IMR-90 (cell line): ENCODE results near the gene MTA1. TPM values are rescaled to one million over a fixed set of nuclear protein-coding genes. Genes with fewer than 3 reads are reported as not detected.

Source experiments
- ATAC-seq: fragments of 200-7000 bp; cut with Tn5 transposase; 2 replicates; pipeline ENCODE4 v1.9.1; 2020; ENCODE audit warnings: low read depth, mild to moderate bottlenecking, moderate library complexity
- BruUV-seq: library from RNA; stranded (reverse); fragments of 400-500 nt; replicated peaks from 2 replicates; lab custom pipeline; 2021; lab: Mats Ljungman, UMichigan
- CTCF ChIA-PET: fragments of 300-600 bp; formaldehyde crosslinking; extraction: SDS; loops from one replicate; lab custom pipeline; 2021; ENCODE audit warnings: antibody characterized with exemption; lab: Yijun Ruan, JAX
- POLR2A ChIA-PET: fragments of 300-600 bp; sonication (Branson Sonifier 250); formaldehyde crosslinking; loops from one replicate; lab custom pipeline; 2022; ENCODE audit warnings: antibody characterized with exemption; ENCODE audit not compliant: unreplicated experiment; lab: Charles Lee
- DNase-seq: peaks from one replicate; pipeline ENCODE4 v3.0.0; 2013
- H2AFZ ChIP-seq: replicated peaks from 2 replicates; pipeline ENCODE3; 2013; ENCODE audit warnings: low read length, mild to moderate bottlenecking; ENCODE audit not compliant: poor library complexity
- H2AK5ac ChIP-seq: 2 replicates; pipeline ENCODE4 v1.6.1; 2013; ENCODE audit warnings: low read depth, low read length, inconsistent platforms
- H2AK9ac ChIP-seq: replicated peaks from 2 replicates; pipeline ENCODE3; 2013; ENCODE audit warnings: mild to moderate bottlenecking, low read depth, low read length, moderate library complexity; ENCODE audit not compliant: poor library complexity
- H2BK120ac ChIP-seq: 2 replicates; pipeline ENCODE4 v1.6.1; 2013; ENCODE audit warnings: low read depth, low read length, inconsistent platforms
- H2BK15ac ChIP-seq: 3 replicates; pipeline ENCODE4 v1.6.1; 2013; ENCODE audit warnings: low read depth, low read length, inconsistent platforms
- H2BK20ac ChIP-seq: 2 replicates; pipeline ENCODE4 v1.6.1; 2013; ENCODE audit warnings: low read depth, mild to moderate bottlenecking, inconsistent platforms, low read length, moderate library complexity
- H2BK5ac ChIP-seq: 2 replicates; pipeline ENCODE4 v1.6.1; 2013; ENCODE audit warnings: mild to moderate bottlenecking, low read depth, low read length, inconsistent platforms; ENCODE audit not compliant: poor library complexity, severe bottlenecking
- H3K14ac ChIP-seq: replicated peaks from 2 replicates; pipeline ENCODE4 v1.6.1; 2013; ENCODE audit warnings: low read depth, low read length, inconsistent platforms
- H3K18ac ChIP-seq: 2 replicates; pipeline ENCODE4 v1.6.1; 2013; ENCODE audit warnings: low read depth, low read length, control low read depth
- H3K23ac ChIP-seq: 2 replicates; pipeline ENCODE4 v1.6.1; 2013; ENCODE audit warnings: low read depth, low read length, inconsistent platforms
- H3K27ac ChIP-seq: 2 replicates; pipeline ENCODE4 v1.5.1; 2013; ENCODE audit warnings: mild to moderate bottlenecking, control low read depth, low read length; ENCODE audit not compliant: insufficient read depth
- H3K27me3 ChIP-seq: 2 replicates; pipeline ENCODE4 v1.6.1; 2013; ENCODE audit warnings: low read length; ENCODE audit not compliant: control insufficient read depth, insufficient read depth
- H3K36me3 ChIP-seq: 2 replicates; pipeline ENCODE4 v1.6.1; 2013; ENCODE audit warnings: low read length, mixed read lengths; ENCODE audit not compliant: control insufficient read depth, insufficient read depth
- H3K4ac ChIP-seq: 2 replicates; pipeline ENCODE4 v1.6.1; 2013; ENCODE audit warnings: low read depth, low read length, inconsistent platforms
- H3K4me1 ChIP-seq: 2 replicates; pipeline ENCODE4 v1.6.1; 2013; ENCODE audit warnings: low read length, mixed read lengths; ENCODE audit not compliant: control insufficient read depth, insufficient read depth
- H3K4me2 ChIP-seq: 2 replicates; pipeline ENCODE4 v1.6.1; 2013; ENCODE audit warnings: low read depth, mild to moderate bottlenecking, control low read depth, low read length, moderate library complexity
- H3K4me3 ChIP-seq: 2 replicates; pipeline ENCODE4 v1.5.1; 2013; ENCODE audit warnings: low read depth, mild to moderate bottlenecking, control low read depth, low read length, moderate library complexity; ENCODE audit not compliant: insufficient read depth
- H3K56ac ChIP-seq: 2 replicates; pipeline ENCODE4 v1.6.1; 2013; ENCODE audit warnings: low read length, inconsistent platforms; ENCODE audit not compliant: insufficient read depth; ENCODE audit errors: extremely low read depth
- H3K79me1 ChIP-seq, 2 experiments: 2 replicates each; pipeline ENCODE4 v1.6.1; 2013; ENCODE audit warnings: low read length in 2 of 2, inconsistent platforms in 1 of 2, low read depth in 1 of 2
- H3K9ac ChIP-seq: 2 replicates; pipeline ENCODE4 v1.6.1; 2013; ENCODE audit warnings: low read depth, low read length, control low read depth
- H3K9me1 ChIP-seq: 2 replicates; pipeline ENCODE4 v1.6.1; 2013; ENCODE audit warnings: low read length, inconsistent platforms; ENCODE audit not compliant: insufficient read depth
- H3K9me3 ChIP-seq: 2 replicates; pipeline ENCODE4 v1.6.1; 2013; ENCODE audit warnings: low read length; ENCODE audit not compliant: control insufficient read depth, insufficient read depth
- H4K20me1 ChIP-seq: 2 replicates; pipeline ENCODE4 v1.6.1; 2013; ENCODE audit warnings: low read length, inconsistent platforms; ENCODE audit not compliant: insufficient read depth
- H4K5ac ChIP-seq: 2 replicates; pipeline ENCODE4 v1.6.1; 2013; ENCODE audit warnings: mild to moderate bottlenecking, low read depth, low read length, control low read depth
- H4K8ac ChIP-seq, 2 experiments: 2 replicates each; pipeline ENCODE4 v1.6.1; 2013; ENCODE audit warnings: low read depth in 2 of 2, low read length in 2 of 2, control low read depth in 1 of 2, inconsistent platforms in 1 of 2
- H4K91ac ChIP-seq: 2 replicates; pipeline ENCODE4 v1.6.1; 2013; ENCODE audit warnings: low read depth, low read length, inconsistent platforms; ENCODE audit not compliant: insufficient read depth
- BHLHE40 ChIP-seq: fragments of 150-350 bp; IDR thresholded peaks from 2 replicates; pipeline ENCODE4 v1.6.1; 2016; ENCODE audit warnings: mild to moderate bottlenecking, low read depth, low read length
- CEBPB ChIP-seq: IDR thresholded peaks from 2 replicates; pipeline ENCODE4 v1.6.1; 2012; ENCODE audit warnings: low read depth, low read length, improper control_type of control experiment
- CHD1 ChIP-seq: IDR thresholded peaks from 2 replicates; pipeline ENCODE4 v1.6.1; 2012; ENCODE audit warnings: low read depth, low read length, improper control_type of control experiment
- CTCF ChIP-seq: conservative IDR thresholded peaks from 2 replicates; pipeline ENCODE4 v1.5.1; 2012; ENCODE audit warnings: mild to moderate bottlenecking, low read depth, low read length, improper control_type of control experiment
- FOS ChIP-seq: fragments of 150-350 bp; IDR thresholded peaks from 2 replicates; pipeline ENCODE4 v1.6.1; 2016; ENCODE audit warnings: low read depth, low read length
- MAFK ChIP-seq: IDR thresholded peaks from 2 replicates; pipeline ENCODE4 v1.6.1; 2012; ENCODE audit warnings: low read depth, low read length, improper control_type of control experiment
- MAZ ChIP-seq: IDR thresholded peaks from 2 replicates; pipeline ENCODE4 v1.6.1; 2012; ENCODE audit warnings: low read depth, mild to moderate bottlenecking, low read length, improper control_type of control experiment, moderate library complexity, borderline replicate concordance
- MXI1 ChIP-seq: IDR thresholded peaks from 2 replicates; pipeline ENCODE4 v1.6.1; 2012; ENCODE audit warnings: low read depth, mild to moderate bottlenecking, low read length, moderate library complexity, borderline replicate concordance
- NFE2L2 ChIP-seq: fragments of 150-350 bp; IDR thresholded peaks from 2 replicates; pipeline ENCODE4 v1.6.1; 2016; ENCODE audit warnings: low read depth, mild to moderate bottlenecking, low read length
- POLR2A ChIP-seq: IDR thresholded peaks from 2 replicates; pipeline ENCODE4 v1.6.1; 2012; ENCODE audit warnings: mild to moderate bottlenecking, low read depth, low read length
- RAD21 ChIP-seq: IDR thresholded peaks from 2 replicates; pipeline ENCODE4 v1.6.1; 2012; ENCODE audit warnings: low read length, improper control_type of control experiment
- RCOR1 ChIP-seq: IDR thresholded peaks from 2 replicates; pipeline ENCODE4 v1.6.1; 2012; ENCODE audit warnings: mild to moderate bottlenecking, low read length, improper control_type of control experiment; ENCODE audit not compliant: insufficient replicate concordance
- RFX5 ChIP-seq: IDR thresholded peaks from 2 replicates; pipeline ENCODE4 v1.8.0; 2012; ENCODE audit warnings: low read depth, mild to moderate bottlenecking, low read length, moderate library complexity
- SMC3 ChIP-seq: fragments of 150-350 bp; IDR thresholded peaks from 2 replicates; pipeline ENCODE4 v1.6.1; 2016; ENCODE audit warnings: low read depth, mild to moderate bottlenecking, antibody characterized with exemption, low read length, moderate library complexity
- WGBS, 2 experiments: methylation state at CpG; one replicate each; pipeline versions ENCODE4 v1.1.5 to v1.1.7; 2013; ENCODE audit warnings: missing lambda C conversion rate in 2 of 2; ENCODE audit not compliant: insufficient read length in 1 of 2; ENCODE audit errors: extremely low coverage in 2 of 2; 5-methylcytosine and 5-hydroxymethylcytosine counted together
- dilution Hi-C: fragments of 300-500 bp; cut with HindIII; formaldehyde crosslinking; loops from one replicate; pipeline ENCODE4 v1.14.3; 2018; ENCODE audit warnings: low sequenced_read_pairs; ENCODE audit not compliant: unreplicated experiment
- in situ Hi-C: fragments of 300-500 bp; cut with MboI; formaldehyde crosslinking; loops from 3 replicates; pipeline ENCODE4 v1.14.3; 2019; ENCODE audit warnings: low sequenced_read_pairs, inconsistent platforms, mixed read lengths
- intact Hi-C: fragments of 100-400 bp; cut with micrococcal nuclease; formaldehyde crosslinking; loops from 2 replicates; pipeline ENCODE4 v1.10.0; 2022
- polyA plus RNA-seq, 3 experiments: library from polyadenylated mRNA; depleted of rRNA; stranded (reverse); fragments of >200 nt; gene quantifications; 2 replicates each; pipeline ENCODE4 v1.2.3, GENCODE V29; 2012; ENCODE audit warnings: low replicate concordance in 1 of 3
- total RNA-seq: library from RNA; depleted of rRNA; stranded (reverse); fragments of >200 nt; gene quantifications from 2 replicates; pipeline ENCODE4 v1.2.3, GENCODE V29; 2012
- TF ChIP-seq, protein P1 (sequence below): fragments of 150-350 bp; IDR thresholded peaks from 2 replicates; pipeline ENCODE4 v1.6.1; 2017; ENCODE audit warnings: mild to moderate bottlenecking, antibody characterized with exemption, low read length, low read depth

The MTA1 gene
- total and polyA plus RNA-seq, 2 of the 4 experiments (the other 2 are of a cell fraction): 21.5 to 61.6 TPM

- H2AFZ ChIP-seq: no peak overlapping the region
- H3K9me1 ChIP-seq: no peaks in the 10 kb centered on the region
- H4K20me1 ChIP-seq: no peaks in the 10 kb centered on the region
- no peak overlapping the region for H3K4me3 ChIP-seq
- in situ Hi-C loops (no loop called here), dilution Hi-C loops (no loop called here), intact Hi-C loops (no loop called here)
- no peak overlapping the region for H4K5ac ChIP-seq
- no peaks in the 10 kb centered on the region for H3K79me1 ChIP-seq
- H3K27ac ChIP-seq: no peak overlapping the region
- no peak for ATAC-seq
- no peaks in the 10 kb centered on the region for H3K36me3 ChIP-seq
- H3K23ac ChIP-seq: no peak overlapping the region
- H3K4ac ChIP-seq: no peak overlapping the region
- H3K14ac ChIP-seq: no peak overlapping the region
- DNase-seq: no peak
- no peak overlapping the region for H3K56ac ChIP-seq
- no peak overlapping the region for H2BK5ac ChIP-seq
- BruUV-seq: no TSS peak
- no peak overlapping the region for H3K9ac ChIP-seq
- TF ChIP-seq, protein P1, sequence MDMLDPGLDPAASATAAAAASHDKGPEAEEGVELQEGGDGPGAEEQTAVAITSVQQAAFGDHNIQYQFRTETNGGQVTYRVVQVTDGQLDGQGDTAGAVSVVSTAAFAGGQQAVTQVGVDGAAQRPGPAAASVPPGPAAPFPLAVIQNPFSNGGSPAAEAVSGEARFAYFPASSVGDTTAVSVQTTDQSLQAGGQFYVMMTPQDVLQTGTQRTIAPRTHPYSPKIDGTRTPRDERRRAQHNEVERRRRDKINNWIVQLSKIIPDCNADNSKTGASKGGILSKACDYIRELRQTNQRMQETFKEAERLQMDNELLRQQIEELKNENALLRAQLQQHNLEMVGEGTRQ: no peak
- no peak for TF ChIP-seq BHLHE40
- TF ChIP-seq POLR2A: no peak
- TF ChIP-seq MAFK: no peak
- TF ChIP-seq CTCF: no peak
- no peak for TF ChIP-seq CHD1
- no peak for TF ChIP-seq RFX5
- TF ChIP-seq MXI1: no peak
- no peak for TF ChIP-seq RAD21
- no peak for TF ChIP-seq CEBPB
- no peak for TF ChIP-seq SMC3
- TF ChIP-seq RCOR1: no peak
- TF ChIP-seq FOS: no peak
- no peak for TF ChIP-seq MAZ
- TF ChIP-seq NFE2L2: no peak
- no peak overlapping the region for H4K91ac ChIP-seq
- H2BK15ac ChIP-seq: no peak overlapping the region
- no peak overlapping the region for H3K18ac ChIP-seq
- no peak overlapping the region for H2AK9ac ChIP-seq
- no peaks in the 10 kb centered on the region for H3K4me1 ChIP-seq
- H2BK20ac ChIP-seq: no peak overlapping the region
- H3K27me3 ChIP-seq: no peaks in the 10 kb centered on the region
- no peak overlapping the region for H3K4me2 ChIP-seq
- POLR2A ChIA-PET: no interaction called here
- 75% methylated on average over 19 of the region's 27 CpGs; no CpG with 5 or more reads in 1 of the 2 experiments for WGBS, 2 experiments
- H2BK120ac ChIP-seq: no peak overlapping the region
- H2AK5ac ChIP-seq: no peak overlapping the region
- no peak overlapping the region for H4K8ac ChIP-seq
- CTCF ChIA-PET: no interaction called here
- no peaks in the 10 kb centered on the region for H3K9me3 ChIP-seq
Measured at GRCh38 chr14:105499256-105500035, 79.8 kb downstream of the MTA1 start.
